ENCODE data around the gene RMI2. TPM values are rescaled to one million over a fixed set of nuclear protein-coding genes. Genes with fewer than 3 reads are reported as not detected.

The RMI2 gene
- total RNA-seq, 1 donor from 2014 or later = 8.4 TPM

DNA sequence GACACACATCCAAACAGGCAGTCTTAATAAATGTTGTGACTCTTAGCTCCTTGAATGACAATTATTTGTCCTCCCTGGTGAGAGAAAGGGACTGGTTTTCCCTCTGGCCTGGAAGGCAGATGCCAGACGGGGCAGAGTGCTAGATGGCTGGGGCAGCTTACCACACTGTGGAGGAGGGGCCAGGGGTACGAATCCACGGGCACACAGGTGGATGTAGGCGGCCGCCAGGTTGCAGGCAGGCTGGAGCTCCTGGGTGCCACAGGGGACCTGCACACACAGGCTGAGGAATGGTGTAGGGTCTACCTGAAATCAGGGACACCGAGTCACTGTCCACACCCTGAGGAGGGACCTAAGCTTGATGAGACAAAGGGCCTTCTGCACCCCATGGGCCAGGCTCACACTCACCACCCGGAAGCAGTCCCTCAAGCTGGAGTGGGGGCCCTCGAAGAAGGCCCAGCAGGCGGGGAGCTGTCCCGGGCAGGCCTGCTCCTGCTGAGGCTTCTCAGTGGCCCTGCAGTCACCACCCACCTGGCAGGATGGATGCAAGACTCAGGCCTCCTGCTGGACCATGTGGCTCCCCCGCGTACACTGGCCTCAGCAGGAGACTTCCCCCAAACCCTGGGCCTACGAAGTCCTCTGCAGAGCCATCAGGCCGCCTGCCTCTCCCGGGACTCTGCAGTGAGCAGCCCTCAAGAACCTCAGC is 38.4 kb downstream of the RMI2 start:
- DNase-seq (ENCODE audit: low spot score) = no peak

DNA sequence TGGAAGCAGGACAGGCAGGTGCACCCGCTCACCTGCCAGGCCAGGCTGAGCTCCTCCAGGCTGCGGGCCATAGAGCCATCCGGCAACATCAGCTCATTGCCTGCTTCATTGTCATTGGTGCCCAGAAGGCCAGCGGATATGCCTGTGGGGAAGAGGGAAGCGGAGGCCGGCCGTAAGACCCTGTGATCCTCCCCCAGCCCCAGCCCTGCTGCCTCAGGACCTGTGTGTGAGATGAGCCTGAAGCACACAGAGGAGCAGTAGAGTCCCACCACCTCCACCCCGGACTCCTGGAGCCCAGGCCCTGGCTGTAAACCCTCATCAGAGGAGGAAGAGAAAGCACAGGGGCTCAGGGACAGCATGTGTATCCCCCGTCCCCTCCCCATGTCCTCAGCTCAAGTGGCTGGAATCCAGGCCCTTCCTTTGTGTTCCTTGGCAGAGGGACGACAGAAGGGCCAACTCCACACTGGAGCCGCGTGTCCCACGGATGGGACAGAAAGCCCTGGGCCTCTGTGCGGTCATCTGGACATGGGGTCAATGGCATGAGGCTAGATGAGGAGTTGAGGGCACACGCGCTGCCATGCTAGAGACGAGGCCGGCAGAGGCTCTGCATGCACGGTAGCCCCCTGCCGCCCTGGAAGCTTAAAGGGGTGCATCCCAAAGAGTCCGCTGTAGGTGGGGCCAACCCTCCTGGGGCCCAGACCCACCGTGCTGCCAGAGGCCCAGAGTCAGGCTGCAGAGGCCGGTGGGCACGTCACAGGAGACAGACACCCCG is 39.1 kb downstream of the RMI2 start:
- no peak for DNase-seq (ENCODE audit: low spot score)

DNA sequence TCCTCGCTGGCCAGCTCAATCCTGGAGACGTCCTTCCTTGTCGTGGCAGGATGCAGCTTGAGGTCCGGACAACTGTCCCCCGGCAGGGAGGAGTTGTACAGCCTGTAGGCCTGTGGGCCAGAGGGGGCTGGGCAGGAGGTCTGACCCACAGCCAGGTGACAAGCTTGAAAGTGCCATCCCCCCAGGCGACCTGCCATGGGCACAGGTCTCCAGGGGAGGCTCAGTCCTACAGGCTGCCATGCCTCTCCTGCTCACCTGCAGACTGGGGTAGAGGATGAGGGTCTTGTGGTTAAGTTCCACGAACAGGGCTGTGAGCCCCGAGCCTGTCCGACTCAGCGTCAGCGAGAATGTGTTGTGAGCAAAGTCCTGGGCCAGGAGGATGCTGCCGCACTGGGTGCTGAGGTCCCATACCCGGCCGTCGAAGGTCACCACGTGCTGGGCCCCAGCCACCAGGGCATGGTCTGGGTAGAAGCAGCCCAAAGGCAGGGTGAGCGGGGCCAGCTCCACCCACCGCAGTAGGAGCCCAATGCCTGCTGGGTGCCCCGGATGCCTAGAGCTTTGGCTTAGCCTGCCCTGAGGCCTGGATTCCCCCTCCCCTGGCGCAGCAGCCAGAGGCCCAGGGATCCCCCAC is 39.8 kb downstream of the RMI2 start:
- no peak for DNase-seq (ENCODE audit: low spot score)

DNA sequence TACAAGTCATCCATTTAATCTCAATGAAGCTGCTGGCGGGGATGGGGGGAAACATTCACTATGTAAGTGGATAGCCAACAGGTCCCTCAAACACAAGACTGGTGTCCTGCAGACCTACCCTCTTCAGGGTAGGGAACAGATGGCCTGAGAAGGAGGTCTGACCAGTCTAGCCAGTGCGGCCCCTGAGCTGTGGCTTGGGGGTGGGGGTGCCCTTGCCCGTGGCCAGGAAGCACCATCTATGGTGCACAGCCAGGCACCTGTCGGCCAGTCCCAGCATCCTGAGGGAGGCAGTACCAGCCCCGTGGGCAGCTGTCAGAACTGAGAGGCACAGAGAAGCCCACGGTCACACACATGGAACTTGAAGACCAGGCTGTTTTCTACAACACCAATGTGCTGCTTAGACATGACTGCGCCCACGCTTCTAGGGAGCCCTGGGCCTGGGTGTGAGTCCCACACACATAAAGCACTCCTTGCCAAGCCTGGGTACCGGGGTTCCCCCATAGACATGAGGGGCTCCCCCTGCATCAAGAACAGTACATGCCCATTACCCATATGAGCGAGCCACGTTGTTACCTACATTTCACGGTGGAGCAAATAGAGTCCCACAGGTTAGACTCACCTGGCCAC is 40.9 kb downstream of the RMI2 start:
- DNase-seq (ENCODE audit: low spot score) = no peak

DNA sequence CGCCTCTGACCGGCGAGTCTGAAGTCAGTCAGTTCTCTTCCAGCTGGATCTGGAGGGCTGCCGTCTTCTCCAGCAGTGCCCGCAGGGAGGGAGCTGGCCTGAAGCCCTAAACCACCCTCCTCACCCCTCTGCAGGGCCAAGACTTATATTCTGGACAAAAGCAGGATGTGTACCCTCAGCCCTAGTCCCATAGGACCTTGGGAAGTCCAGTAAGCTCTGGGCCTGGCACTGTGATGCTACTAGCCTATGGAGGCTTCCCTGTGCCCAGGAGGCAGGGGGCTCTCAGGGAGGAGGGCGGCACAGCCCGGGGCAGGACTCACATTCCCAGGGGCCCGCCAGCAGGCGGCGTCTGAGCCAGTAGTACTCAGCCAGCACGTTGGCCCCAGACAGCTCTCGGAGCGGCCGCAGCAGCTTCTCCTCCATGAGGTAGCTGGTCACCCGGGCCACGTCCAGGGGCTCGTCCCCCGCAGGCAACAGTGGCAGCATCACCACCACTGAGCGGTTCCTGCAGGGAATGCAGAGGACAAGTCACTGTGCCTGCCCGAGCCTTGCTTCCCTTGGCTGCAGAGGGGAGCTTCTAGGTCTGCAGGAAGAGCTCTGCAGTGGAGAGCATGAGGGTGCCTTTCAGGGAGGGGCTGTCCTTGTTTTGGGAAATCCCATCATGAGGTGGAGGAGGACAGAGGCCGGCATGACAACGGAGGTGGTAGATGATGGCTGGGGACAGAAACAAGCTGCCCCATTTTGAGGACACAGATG is 41.7 kb downstream of the RMI2 start:
- no peak for DNase-seq (ENCODE audit: low spot score)

DNA sequence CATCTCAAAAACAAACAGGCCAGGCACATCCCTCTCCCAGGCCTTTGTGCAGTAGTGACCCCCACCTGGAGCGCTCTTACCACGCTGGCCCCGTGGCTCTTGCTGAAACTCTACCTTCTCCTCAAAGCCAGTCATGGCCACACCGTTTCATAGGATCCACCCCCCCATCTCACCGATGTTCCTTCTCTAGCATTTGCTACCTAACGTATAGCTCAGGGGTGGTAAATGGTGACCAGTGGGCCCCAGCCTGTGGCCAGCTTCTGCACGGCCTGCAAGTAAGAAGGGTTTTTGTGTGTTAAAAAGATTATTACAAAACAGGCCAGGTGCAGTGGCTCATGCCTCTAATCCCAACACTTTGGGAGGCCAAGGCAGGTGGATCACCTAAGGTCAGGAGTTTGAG is 43.8 kb downstream of the RMI2 start:
- no peak for DNase-seq (ENCODE audit: low spot score)

DNA sequence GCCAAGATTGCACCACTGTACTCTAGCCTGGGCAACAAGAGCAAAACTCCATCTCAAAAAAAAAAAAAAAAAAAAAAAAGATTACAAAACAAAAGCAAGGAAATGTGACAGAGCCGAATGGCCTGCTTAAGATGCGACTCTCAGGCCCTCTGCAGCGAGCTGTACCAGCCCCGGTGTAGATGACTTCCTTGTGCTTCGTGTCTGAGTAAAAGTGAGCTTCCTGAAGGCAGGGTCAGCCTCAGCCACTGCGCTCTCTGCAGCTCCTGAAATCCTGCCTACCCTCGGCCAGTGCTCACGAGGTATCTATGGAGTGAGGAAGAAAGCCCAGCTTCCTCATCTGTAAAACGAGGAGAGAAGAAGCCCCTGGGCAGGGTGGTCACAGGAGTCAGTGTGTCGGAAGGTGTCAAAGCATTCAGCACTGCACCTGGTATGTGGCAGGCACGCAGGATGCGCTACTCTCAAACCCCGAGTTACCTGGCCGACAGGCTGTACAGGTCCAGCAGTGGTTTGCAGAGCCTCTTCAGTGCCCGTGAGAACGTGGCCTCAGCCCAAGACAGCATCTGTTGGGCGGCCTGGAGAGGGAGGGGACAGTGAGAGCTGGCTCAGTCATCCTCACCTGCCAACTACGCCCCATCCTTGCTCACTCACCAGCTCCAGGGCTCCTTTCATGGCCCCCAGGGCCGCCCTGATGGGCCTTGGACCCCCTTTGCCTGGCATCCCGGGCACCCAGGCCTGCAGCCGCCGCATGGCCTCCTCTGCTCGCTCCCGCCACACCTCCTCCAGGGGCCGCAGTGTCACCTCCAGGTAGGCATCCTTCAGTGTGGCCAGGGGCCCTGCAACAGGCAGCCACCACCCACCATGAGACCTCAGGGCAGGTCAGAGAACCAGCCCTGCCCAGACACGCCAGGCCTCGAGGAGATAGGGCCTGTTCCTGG is 44.6 kb downstream of the RMI2 start:
- DNase-seq (ENCODE audit: low spot score) = no peak

DNA sequence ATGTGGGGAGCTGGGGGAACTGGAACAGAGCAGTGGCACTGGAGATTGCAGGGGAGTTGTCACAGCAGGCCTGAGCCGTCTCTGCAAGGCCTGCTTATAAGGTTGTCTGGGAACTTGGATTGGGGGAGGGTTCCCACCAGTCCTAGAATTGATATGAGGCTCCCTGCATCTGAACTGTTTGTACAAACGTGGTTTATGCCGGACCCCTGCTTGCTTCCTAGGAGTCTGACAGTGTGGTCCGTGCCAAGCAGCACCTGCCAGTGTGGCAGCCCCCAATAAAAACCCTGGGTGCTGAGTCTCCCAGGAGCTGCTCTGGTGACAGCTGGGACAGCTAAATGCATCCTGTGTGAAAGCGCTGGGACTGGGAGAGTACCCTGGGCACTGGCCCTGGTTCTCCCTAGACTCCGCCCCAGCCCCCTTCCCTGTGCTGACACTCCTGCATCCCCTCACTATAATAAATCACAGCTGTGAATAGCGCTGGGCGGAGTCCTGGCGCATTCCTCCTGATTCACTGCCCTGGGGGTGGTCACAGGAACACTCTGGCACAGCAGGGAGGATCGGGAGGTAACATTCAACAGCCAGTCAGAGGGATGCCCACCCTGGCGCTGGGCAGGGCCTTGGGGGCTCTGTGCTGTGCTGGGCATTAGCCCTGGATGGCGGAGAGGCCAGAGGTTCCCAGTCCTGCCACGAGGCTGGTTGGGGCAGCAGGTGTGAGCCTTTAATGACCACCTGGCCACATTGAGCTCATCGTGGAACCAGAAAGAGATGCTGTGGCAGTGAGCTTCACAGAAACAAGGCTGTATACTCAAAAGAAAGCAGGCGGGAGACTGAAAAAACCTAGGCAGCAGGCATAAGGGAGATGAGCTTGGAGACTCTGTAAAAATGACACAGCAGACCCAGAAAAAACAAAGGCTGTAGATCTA is 45.6 kb downstream of the RMI2 start:
- DNase-seq (ENCODE audit: low spot score) = no peak

DNA sequence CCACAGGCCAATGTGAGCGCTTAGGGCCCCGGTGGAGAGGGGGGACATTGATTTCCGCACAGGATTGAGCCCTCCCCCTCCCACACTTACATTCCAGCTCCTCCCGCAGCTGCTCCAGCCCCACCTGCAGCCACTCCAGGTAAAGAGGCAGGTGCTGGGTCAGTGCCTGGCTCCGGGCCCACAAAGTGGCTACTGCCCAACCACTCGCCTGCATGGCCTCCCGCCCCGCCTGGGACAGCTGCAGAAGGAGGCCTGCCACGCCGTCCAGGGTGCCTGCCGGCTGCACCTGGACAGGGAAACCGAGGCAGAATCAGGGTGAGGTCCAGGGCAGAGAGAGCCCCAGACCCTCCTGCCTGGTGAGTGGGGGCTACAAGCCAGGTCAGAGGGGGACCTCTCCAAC is 46.3 kb downstream of the RMI2 start:
- no peak for DNase-seq (ENCODE audit: low spot score)

DNA sequence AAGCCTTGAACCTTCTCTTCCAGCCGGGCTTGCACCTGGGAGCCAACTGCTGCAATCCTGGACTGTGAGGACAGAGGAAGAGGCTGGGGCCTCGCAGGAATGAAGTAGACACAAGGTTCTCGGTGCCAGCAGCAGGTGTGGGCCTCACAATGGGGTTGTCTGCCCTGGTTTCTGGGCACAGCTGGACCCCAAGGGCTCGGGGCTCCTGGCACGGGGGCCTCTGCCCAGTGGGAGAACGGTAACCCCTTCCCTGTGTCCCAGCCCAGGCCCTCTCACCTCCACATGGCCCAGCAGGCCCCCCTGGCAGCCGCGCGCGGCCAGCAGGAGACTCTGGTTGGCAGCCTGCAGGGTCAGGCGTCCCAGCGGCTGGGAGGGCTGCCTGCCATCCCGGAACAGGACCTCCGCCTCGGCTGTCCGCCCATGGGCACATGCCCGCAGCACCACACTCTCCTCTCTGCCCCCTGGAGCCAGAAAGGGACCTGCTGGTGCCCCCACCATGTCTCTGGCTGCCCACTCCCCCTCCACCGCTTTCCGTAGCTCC is 46.9 kb downstream of the RMI2 start:
- DNase-seq (ENCODE audit: low spot score) = no peak

DNA sequence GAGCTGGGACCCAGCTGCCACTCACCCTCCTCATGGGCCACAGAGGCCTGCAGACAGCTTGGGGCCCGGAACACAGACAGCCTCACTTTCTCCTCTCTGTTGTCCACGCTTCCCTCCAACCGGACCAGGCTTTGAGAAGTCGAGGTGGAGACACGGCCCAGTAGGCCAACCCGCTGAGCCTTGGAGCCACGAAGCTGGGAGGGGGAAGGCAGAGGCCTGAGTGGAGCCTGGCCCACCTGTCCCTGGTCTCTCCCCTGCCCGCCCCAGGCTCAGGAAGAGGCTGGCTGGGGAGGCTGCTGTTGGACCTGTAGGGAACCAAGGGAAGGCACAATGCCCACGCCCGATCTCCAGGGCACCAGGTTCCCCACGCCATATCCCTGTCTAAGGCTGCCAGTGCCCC is 48.1 kb downstream of the RMI2 start:
- DNase-seq (ENCODE audit: low spot score) = no peak

DNA sequence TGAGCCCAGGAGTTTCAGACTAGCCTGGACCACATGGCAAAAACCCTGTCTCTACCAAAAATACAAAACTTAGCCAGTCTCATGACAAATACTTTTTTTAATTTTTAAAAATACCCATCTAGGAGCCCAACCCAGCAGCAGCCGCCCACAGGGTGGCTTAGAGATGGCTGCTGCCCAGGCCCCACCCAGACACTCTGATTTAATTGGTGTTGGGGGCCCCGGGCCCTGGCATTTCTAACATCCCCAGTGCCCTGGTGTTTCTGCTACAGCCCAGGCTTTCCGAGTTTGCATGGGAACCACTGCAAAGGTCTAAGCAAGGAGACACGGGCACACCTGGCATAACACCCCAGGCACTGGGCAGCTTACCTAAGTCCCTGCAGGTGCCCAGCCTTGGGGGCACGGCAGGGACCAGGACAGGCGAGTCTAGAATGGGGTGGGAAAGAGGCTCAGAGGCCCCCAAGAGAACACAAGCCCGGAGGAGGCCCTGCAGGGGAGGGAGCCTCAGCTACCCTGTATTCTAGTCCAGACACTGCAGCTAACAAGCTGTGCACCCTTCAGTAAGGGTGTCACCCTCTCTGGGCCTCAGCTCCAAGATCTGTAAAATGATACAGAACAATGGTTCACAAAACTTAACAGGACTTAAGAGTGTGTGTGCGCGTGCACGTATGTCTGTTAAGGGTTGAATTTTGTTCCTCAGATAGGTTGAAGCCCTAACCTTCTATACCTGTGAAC is 48.8 kb downstream of the RMI2 start:
- no peak for DNase-seq (ENCODE audit: low spot score)

DNA sequence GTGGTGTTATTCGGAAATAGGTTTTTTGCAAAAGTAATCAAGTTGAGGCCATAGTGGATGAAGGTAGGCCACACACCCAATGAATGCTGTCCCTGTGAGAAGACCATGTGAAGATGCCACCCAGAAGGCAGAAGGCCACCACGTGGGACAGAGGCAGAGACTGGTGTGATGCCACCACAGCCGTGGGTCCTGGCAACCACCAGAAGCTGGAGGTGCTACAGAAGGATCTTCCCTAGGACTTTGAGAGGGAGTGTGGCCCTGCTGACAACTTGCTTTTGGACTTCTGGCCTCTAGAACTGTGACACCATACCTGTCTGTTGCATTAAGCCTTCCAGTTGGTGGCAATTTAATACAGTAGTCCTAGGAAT is 49.3 kb downstream of the RMI2 start:
- DNase-seq (ENCODE audit: low spot score) = no peak

DNA sequence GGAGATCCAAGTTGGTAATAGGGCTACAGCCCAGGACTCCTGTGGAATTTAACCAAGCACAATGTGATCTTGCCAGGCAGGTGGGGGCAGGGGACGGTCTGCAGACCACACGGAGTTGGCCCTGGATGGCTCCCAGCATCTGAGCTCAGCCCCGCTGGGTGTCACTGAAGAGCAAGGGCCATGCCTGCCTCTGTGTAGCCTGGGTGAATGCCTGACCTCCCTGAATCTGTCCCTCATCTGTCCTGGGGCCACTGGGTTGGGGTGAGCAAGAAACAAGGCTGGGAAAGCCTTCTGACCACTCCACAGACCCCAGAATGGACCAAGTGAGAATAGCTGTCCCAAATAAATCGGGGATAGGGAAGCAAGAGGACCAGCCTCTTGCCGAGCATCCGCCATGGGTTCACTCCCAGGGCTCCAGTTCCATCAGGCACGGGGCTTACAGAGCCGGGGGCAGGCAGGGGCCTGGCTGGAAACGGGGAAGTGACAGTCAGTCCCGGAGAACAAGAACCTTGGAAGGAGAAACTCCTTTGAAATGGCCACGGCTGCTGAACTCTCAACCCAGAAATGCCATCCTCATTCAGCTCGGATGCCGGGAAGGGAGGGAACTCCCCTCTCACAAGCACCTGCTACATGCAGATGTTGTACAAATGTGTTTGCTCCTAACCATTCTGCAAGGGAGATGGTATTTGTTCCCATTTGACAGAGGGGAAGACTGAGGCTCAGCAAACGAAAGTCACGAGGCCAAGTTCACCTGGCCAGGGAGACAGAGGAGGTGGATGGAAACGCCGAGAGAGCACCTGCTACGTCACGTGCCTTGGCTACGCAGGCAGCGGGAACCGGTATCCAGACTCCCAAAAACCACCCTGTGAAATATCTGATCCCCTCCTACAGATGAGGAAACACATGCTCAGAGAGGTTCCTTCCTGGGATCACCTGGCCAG is 50.0 kb downstream of the RMI2 start:
- no peak for DNase-seq (ENCODE audit: low spot score)

DNA sequence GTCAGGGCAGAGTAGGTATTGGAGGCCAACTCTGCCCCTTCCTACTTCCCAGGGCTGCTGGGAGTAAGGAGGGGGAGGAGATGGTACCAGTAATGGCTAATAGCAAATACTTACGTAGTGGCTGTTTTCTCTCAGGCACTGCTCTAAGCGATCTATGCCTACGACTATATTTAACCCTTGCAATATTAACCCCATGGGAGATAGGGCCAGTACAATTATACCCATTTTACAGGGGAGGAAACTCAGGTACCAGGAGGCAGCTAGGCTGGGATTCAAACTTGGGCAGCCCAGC is 50.6 kb downstream of the RMI2 start:
- no peak for DNase-seq (ENCODE audit: low spot score)

DNA sequence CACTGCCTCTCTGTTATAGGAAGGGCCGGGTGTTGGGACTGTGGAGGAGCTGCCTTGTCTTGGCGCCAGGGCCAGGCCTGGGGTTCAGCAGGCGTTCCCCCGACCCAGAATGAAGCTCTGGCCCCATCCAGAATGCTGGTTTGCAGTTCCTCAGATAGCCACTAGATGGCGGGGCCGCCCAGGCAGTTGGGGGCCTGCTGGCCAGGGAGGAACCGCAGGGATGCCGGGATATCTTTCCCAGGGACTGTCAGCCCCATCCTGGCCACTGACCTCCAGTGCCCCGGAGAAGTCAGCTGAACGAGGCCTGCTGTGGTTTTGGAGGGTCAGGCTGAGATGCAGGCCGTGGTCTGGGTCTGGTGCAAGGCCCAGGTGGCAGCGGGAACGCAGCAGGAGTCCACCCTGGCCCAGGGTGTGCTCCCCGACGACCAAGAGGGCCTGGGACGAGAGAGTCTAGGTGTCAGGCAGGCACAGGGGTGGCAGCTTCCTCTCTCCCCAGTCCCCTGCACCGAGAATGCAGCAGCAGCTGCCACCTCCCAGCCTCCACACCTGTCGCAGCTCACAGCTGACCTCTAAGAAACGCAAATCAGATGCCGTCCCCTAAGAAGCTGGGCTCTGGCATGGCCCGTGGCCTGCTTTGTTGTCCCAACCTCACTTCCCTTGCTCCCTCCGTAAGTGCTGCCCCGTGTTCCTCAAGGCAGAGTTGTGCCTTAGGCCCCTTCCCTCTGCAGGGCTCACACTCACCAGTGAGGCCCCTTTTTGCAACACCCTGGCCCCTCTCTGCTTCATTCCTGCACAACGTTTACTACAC is 51.2 kb downstream of the RMI2 start:
- peak; percentile 79 for DNase-seq (ENCODE audit: low spot score)

DNA sequence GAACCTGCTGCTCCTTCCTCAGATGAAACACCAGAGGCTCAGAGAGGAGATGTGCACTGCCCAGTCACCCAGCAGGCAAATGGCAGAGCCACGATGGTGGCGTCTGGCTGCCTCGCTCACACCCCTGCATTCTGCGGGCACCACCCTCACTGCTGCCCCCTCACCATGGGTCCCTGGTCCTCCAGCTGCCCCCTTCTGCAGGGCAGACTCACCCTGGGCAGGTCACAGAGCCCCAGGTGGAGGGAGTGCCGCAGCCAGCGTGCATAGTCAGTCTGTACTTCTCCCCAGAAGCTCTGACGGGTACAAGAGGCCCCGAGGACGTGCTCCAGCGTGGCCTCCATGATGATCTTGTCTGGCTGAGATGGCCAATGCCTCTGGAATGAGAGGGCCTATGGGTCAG is 52.9 kb downstream of the RMI2 start:
- DNase-seq (ENCODE audit: low spot score) = no peak

All from ureter (tissue), 1 donor.